Mucosa of gallbladder (tissue), 1 donor: ENCODE results near the gene HADHB. TPM values are rescaled to one million over a fixed set of nuclear protein-coding genes. Genes with fewer than 3 reads are reported as not detected.
"Not testable (repeated sequence)": the region's sequence is repeated elsewhere in the genome, so short reads cannot be mapped to it uniquely, and the experiment has no call there.

Experiments
- DNase-seq: peaks from one replicate; pipeline ENCODE4 v3.0.0-alpha.2; 2020; ENCODE audit warnings: low spot score
- total RNA-seq: library from RNA; stranded (reverse); gene quantifications from one replicate; pipeline ENCODE4 v1.2.1, GENCODE V29; 2021
- donor health status: DM: no; HTN: no; CAD: no.

HADHB gene
- total RNA-seq, 1 donor from 2014 or later, result 135 TPM

DNA sequence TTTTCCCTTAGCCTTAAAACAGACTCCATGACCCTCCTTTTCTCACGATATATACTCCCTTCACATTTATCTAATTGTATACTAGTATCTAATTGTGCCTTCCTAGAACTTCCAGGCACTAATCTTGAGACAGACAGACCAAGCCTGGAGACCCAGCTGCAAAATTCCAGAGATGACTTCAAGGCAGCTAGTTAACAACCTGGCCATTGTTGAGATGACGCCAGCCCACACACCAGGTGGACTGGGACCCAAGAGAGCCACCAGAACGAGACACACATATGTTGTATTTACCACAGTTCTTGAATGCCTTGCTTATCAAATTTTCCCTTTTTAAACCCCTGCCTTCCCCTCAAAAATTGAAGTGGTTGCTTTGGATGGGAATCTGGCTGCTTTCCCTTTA, 52.3 kb downstream of the HADHB start:
- DNase-seq, result no peak

DNA sequence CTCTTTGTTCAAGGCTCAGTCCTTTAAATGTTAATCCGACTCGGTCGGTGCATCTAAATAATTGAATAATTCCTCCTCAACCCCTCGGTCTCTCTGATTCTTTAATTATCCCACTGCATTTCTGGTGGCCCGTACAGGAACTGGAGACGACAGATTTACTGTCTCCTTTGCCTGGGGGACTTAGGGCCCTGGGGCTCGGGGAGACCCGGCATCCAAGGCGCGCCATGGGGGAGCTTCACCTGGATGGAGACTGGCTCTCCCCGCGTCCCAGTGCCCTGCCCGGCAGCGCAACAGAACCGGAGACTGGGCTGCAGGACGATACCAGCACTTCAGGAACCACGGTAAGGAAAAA, 53.5 kb downstream of the HADHB start:
- no peak for DNase-seq

DNA sequence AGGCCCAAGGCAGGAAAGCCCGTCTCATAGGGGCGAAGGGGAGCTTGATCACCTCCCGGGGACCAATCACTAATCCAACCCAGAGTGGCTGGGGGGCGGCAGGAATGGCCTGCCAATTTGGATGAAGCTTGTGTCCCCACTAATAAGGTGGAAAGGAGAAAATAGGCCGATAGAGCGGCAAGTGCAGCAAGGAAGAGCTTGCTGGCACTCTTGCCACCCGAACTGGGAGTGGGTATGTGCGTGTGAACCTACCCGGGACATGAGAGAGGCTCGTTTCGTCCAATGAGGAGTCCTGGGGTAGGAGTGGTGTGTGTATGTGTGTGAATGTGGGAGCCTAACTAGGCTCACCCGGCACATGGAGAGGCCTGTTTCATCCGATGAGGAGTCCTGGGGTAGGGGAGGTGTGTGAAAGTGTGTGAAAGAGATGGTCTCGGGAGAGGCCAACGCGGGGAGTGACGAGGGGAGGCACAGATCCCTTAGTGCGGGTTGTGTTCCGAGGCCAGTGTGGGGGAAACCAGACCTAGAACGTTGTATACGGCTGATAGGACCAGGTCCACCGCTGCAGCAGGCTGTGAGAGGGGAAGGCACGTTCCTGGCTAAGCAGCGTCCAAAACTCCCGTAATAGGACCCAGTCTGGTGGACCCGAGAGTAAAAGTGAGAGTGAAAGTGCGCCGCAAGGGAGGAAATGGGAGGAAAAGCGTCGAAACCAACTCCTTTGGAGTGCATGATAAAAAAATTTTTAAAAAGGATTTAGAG, 54.1 kb downstream of the HADHB start:
- DNase-seq, result peak; percentile 38

DNA sequence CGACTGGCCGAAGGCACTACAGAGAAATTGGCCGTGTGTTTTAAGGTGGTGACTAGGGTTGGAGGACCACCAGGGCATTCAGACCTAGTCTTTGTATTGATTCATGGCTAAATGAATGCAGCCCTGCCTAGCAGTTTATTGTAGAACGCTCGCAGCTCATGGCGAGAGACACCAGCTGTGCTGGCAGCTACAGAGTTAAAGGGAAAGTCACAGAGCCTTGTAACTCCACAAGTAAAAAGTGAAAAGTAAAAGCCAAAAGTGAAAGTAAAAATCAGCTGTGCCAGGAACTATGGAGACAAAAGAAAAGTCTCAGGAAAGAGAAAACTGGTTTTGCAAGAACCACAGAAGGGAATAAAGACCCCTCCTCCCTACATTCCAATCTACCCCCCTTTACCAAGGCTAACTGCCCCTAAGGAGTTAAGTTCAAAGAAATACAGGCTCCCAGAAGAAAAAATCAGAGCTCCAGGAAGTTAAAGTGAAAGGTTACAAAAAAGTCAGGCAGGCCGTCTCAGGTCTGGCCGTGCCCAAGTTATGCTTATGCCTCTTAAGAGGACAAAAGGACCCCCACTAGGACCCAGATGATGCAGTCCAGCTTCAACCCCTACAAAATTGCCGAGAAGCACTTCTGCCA, 54.8 kb downstream of the HADHB start:
- no peak for DNase-seq

DNA sequence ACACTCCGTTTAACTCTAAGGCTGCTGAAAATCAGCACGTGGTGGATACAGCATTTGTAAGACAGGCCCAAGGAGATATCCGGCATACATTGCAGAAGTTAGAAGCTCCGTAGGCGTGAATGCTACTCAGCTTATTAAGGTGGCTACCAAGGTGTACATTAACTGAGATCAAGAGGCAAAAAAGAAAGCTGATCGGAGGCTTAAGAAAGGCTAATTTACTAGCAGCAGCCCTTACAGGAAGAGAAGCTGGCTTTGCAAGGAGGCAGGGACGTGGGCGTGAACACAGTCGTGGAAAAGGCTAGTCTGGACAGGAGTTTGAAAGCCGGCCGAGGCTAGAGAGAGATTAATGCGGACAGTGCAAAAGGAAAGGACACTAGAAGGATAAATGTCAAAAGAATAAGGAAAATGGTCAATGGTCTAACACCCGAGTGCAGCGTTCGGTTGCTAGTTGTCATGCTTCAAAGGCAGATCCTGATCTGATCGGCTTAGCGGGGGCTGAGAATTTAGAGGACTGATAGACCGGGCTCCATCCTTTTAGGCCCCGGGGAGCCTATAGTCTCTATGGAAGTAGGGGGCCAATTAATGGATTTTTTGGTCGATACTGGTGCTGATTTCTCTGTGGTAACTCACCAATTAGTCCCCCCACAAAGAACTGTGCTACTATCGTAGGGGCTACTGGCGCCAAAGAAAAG, 55.6 kb downstream of the HADHB start:
- no peak for DNase-seq

DNA sequence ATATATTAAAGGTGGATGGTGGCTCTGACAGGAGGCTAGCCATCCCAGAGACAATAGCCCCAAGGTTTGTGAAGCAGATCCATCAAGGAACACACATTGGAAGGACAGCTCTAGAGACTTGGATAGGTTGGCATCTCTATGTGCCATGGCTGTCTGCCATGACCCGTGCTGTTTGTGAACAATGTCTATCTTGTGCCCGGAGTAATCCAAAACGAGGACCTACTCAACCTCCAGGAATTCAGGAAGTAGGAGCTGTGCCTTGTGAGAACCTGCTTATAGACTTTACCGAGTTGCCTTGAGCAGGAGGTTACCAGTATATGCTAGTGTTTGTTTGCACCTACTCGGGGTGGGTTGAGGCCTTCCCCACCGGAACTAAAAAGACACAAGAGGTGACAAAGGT, 58.1 kb downstream of the HADHB start:
- DNase-seq, result no peak

DNA sequence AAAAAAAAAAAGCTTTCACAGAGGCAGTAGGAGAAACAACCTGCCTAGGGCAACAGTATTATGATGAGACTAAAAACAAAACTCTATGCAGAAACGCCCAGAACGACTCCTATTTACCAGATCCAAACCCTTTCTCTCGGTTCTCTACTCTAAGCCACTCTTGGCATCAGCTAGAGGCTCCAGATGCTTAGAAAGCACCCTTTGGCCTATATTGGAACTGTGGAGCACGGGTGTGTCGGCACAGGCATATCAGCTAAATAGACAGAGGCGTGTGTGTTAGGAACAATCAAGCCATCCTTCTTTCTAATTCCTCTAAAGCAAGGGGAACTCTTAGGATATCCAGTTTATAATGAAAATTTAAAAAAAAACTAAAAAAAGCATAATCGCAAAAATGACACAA, 60.4 kb downstream of the HADHB start:
- not testable (repeated sequence) for DNase-seq

DNA sequence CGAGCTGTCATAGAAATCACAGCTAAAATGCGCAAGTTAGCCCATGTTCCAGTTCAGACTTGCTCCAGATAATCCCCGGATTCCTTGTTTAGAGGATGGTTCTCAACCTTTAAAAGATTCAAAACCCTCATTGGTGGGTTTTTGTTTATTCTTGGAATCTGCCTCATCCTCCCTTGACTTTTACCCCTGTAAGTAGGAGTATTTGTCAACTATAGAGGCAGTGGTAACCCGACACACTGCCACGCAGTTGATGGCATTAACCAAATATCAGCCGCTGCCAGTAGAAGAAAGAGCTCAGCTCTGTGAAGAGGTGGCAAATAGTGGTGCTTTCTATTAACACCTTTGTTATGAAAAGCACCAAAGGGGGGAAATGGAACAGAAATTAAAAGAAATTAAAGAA, 60.8 kb downstream of the HADHB start:
- no peak for DNase-seq

DNA sequence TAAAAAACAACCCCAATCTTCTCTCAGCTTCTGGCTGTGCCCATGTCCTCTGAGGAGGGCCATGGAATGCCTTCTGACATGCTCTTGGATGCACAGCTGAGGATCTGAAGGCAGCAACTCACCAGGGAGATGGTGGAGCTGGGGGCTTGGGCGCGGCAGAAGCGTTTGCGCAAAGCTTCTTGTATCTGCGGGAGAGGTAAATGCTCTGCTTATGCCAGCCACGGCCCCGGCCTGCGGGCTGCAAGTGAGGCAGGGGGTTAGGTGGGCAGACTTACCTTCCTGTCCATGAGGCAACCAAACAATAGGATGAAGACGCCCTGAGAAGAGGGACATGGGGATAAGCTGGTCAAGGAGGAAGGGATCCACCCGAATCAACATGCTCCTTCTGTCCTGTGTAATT, 65.2 kb downstream of the HADHB start:
- DNase-seq, result no peak

DNA sequence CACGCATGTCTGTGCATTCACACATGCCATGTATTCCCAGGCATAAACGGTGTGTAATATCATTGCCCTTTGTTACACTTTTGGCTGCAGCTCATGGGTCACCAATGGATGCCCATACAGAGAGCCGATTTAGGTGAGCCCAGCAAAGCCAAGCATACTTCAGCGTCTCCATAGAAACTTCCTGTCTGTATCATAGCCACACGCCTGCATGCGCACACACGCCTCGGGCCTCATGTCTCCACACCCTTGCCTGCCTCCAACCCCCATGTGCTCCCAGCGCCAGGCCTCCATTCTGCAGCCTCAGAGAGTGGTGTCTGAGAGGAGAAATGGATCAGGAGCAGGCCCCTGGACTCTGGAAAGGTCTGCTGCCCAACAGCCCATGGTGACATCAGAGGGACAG, 67.7 kb downstream of the HADHB start:
- DNase-seq, result no peak

DNA sequence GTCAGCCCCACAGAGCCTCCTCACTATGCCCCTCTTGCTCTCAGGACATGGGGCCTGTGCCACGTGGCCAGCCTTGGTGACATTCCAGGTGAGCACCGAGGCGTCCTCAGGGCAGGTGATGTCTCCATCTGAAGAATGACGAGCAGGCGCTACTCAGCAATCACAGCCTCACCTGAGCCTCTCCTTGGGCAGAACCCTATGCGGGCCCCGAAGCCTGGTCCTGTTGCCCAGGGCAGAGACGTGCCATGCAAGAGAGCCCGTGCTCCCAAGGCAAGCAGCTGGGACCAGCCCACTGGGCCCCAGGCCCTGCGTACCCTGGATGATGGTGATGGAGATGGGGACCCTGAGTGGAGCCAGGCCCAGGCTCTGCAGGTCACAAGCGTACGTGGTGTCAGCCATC, 68.7 kb downstream of the HADHB start:
- no peak for DNase-seq

DNA sequence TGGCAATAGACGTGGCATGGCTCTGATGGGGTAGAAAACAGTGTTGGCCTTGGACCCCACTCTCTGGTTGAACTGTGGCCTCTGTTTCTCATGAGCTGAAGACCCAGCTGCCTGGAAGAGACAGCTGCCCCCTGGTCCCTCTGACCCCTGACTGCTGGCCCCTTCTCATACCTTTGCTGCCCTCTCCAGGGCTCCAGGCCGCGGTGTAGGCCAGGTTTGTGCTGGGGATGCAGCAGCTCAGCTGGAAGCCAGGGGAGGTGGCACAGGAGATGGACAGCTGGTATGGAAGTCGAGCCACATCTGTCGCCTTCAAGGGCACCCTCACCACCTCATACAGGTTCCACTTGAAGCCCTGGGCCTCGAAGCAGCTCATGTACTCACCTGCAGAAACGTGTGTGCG, 69.5 kb downstream of the HADHB start:
- no peak for DNase-seq

DNA sequence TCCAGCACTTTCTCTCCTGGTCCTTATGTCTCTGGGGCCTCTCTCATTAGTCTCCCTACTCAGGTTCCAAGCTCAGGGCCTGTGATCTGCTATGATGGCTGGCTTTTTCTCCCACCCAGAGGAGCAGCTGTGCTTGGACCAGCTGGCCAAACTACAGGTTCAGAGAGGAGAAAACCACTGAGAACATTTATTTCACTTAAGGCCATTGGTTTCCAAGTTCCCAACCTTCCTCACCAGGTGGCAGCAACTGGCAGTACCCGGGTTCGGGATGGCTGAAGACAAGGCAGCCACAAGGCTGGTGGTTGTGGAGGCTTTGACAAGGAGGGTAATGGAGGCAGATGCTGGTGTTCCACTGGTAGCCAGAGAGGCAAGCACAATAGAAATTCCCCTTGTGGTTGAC, 71.3 kb downstream of the HADHB start:
- DNase-seq, result no peak

DNA sequence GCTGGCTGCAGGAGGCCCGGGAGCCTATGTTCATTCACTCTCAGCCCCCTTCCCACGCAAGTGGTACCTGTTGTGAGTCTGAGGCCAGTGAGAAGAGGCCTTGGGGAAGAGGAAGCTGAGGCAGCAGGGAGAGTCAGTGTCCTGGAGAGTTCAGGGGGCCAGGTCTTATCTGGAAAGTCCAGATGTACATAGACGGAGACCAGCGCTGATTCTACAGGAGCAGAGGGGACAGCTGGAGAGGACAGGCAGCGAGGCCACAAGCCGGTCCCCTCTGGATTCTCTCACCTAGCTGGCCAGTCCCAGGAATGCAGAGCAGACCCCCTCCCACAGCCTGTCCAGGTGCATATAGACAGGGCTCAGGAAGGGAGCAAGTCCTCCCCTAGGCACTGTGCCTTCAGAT, 72.1 kb downstream of the HADHB start:
- no peak for DNase-seq

DNA sequence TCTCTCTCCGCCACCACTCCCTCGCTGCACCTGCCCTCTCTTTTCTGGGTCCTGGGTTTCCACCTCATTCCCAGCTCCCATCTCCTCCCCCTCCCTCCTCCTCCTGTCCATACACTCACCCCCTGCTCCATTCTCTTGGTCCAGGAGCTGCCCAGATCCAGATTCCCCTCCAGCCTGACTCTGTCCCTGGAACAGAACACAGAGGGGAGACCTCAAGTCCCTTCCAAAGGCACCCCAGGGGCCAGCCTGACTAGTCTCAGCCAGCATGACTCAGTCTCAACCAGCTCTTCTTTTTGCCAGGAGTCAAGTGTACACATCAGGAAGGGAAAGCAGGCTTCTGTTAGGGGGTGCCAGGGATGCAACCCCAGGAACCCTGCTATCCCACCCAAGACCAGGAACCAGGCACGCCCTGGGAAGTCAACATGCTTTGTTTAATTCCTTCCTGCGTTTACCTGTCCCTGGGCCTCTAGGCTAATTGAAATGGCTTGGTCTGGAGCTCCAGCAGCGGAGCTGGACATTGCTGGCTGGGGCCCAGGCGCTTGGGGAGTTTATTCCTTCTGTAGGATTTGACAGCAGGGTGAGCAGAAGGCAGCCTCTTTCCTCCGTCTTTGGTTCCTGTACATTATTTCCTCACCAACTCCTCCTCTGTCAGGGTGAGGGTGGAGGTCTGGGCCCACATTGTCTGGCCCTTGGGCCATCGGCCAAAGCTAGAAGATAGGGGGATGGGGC, 72.8 kb downstream of the HADHB start:
- no peak for DNase-seq

DNA sequence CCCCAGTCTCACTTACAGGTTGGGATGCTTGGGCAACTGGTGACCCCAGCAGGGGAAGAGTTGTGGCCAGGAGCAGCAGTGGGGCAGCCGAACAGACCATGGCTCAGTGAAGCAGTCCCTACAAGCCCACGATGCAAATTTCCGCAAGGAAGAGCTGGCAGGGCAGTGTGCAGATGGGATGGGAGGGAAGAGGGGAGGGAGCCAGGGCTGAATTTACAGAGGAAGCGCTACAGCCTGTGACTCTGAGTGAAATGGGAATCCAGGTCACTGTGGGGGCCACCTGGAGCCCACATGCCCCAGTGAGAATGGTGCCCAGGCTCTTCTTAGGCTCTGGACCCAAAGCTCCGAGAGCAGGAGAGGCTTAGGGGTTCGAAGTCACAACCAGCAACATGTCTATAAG, 74.2 kb downstream of the HADHB start:
- DNase-seq, result no peak

DNA sequence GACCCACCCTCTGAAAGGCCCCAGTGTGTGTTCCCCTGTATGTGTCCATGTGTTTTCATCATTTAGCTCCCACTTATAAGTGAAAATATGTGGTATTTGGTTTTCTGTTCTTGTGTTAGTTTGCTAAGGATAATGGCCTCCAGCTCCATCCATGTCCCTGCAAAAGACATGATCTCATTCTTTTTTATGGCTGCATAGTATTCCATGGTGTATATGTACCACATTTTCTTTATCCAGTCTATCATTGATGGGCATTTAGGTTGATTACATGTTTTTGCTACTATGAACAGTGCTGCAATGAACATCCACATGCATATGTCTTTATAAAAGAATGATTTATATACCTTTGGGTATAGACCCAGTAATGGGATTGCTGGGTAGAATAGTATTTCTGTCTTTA, 79.7 kb downstream of the HADHB start:
- not testable (repeated sequence) for DNase-seq

DNA sequence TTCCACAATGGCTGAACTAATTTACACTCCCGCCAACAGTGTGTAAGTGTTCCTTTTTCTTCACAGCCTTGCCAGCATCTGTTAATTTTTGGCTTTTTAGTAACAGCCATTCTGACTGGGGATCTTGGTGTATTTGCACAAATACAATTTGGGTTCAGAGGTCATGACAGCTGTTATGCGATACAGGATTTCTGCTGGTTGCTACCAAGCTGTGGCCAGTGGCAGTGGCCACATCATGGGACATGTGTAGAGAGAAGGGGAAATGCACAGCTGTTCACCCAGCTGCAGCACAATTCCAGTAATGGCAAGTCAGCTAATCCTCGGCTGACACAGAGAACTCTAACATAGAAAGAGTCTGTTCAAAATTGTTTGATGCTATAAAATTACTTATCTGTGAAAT, 80.2 kb downstream of the HADHB start:
- DNase-seq, result no peak

DNA sequence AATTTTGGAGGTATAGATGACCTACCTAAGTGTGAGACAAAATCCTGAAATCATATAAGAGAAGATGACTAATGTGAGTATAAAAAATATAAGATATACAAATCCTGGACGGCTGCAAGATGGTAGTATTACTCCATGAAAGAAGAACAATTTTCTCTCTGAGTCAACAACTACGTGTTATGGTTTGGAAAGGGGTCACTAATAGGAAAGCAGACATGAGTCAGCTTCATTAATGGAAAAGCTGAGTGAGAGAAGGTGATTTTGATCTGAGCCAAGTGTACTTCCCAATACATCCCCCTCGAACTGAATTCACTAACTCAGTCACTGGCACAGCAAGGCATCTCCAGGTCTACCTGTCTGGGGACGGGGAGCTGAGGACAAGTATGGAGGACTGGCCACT, 81.1 kb downstream of the HADHB start:
- no peak for DNase-seq

DNA sequence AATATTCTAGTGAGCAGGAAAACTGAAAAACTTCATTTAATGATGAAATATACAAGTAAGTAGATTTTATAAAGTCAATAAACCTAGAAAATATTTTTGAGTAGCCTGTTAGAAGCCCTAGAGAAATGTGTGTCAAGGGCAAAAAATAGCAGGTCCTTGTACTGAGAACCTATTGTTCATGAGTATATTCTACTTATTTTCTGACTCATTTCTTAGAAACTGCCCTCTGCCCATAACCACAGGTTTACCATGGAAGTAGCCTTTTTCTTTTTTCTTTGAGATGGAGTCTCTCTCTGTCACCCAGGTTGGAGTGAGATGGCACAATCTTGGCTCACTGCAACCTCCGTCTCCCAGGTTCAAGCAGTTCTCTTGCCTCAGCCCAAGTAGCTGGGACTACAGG, 81.8 kb downstream of the HADHB start:
- no peak for DNase-seq

DNA sequence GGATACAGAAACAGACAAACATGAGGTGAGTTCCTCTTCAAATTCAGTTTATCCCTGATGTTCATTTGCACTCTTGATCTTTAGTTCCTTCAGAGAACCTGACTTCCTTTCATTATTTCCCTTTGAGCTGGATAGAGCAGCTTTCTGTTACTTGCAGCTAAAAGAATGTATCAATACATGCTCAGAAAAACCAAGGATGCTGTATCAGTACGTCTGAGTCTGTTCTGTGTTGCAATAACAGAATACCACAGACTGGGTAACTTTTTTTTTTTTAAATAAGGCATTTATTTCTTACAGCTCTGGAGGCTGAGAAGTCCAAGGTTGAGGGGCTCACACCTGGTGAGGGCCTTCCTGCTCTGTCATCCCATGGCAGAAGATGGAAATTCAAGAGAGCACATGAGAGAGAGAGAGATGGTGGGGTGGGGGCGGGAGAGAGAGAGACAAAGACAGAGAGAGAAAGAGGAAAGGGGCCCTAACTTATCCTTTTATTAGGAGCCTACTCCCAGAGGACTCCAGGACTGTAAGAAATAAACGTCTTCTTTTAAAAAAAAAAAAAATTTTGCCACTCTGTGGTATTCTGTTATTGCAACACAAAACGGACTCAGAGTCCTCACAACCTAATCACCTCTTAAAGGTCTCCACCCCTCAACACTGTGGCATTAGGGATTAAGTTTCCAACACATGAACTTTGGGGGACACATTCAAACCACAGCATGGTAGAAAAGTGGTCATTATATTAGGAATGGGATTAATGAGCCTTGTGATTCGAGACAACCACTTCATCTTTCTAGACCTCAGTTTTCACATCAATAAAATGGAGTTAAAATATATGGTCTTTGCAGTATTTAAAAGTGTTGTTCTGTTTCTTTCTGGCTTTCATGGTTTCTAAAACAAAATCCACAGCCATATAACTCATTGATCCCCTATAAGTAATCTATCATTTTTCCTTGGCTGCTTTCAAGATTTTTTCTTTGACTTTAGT, 82.8 kb downstream of the HADHB start:
- no peak for DNase-seq
